Smooth muscle cell (in vitro differentiated cells): ENCODE measurements around the gene UTP3. TPM values are rescaled to one million over a fixed set of nuclear protein-coding genes. Genes with fewer than 3 reads are reported as not detected.

Source experiments
- DNase-seq: peaks from one replicate; lab custom pipeline; 2025; ENCODE audit not compliant: unreplicated experiment; lab: John Stamatoyannopoulos, UW
- H2AFZ ChIP-seq: fragments of 200-600 bp; sonication (generic); 2 replicates; pipeline ENCODE4 v1.6.0; 2016; ENCODE audit warnings: antibody characterized with exemption, low read depth, mild to moderate bottlenecking
- H3F3A ChIP-seq: fragments of 200-600 bp; sonication (generic); 2 replicates; pipeline ENCODE4 v1.6.0; 2017; ENCODE audit warnings: antibody characterized with exemption, low read depth
- H3K27ac ChIP-seq: fragments of 200-600 bp; sonication (generic); 2 replicates; pipeline ENCODE4 v1.5.1; 2016; ENCODE audit warnings: low read depth, mild to moderate bottlenecking
- H3K27me3 ChIP-seq: fragments of 200-600 bp; sonication (generic); 2 replicates; pipeline ENCODE4 v1.6.1; 2016; ENCODE audit warnings: low read depth, mild to moderate bottlenecking
- H3K36me3 ChIP-seq: fragments of 200-600 bp; sonication (generic); 2 replicates; pipeline ENCODE4 v1.5.1; 2016; ENCODE audit warnings: low read depth
- H3K4me1 ChIP-seq: fragments of 200-600 bp; sonication (generic); 2 replicates; pipeline ENCODE4 v1.5.1; 2016; ENCODE audit warnings: low read depth
- H3K4me2 ChIP-seq: fragments of 200-600 bp; sonication (generic); 2 replicates; pipeline ENCODE4 v1.6.0; 2016; ENCODE audit warnings: mild to moderate bottlenecking
- H3K4me3 ChIP-seq: fragments of 200-600 bp; sonication (generic); 2 replicates; pipeline ENCODE4 v1.5.1; 2016; ENCODE audit warnings: mild to moderate bottlenecking
- H3K79me2 ChIP-seq: fragments of 200-600 bp; sonication (generic); 2 replicates; pipeline ENCODE4 v1.6.0; 2016; ENCODE audit warnings: low read depth, mild to moderate bottlenecking
- H3K9ac ChIP-seq: fragments of 200-600 bp; sonication (generic); 2 replicates; pipeline ENCODE4 v1.6.0; 2016; ENCODE audit warnings: low read depth
- H3K9me3 ChIP-seq: fragments of 200-600 bp; sonication (generic); replicated peaks from 2 replicates; pipeline ENCODE4 v1.5.1; 2016; ENCODE audit warnings: low read depth
- H4K20me1 ChIP-seq: fragments of 200-600 bp; sonication (generic); 2 replicates; pipeline ENCODE4 v1.6.0; 2016; ENCODE audit warnings: low read depth
- WGBS: methylation state at CpG from one replicate; pipeline ENCODE4 v1.1.7; 2016; ENCODE audit warnings: low lambda C conversion rate; 5-methylcytosine and 5-hydroxymethylcytosine counted together
- polyA plus RNA-seq: library from polyadenylated mRNA; unstranded; fragments of >200 nt; fragmentation: Nextera tagmentation; extraction: Ambion mirVana; gene quantifications from 2 replicates; pipeline ENCODE4 v1.2.1, GENCODE V29; 2016
- total RNA-seq: library from RNA; depleted of rRNA; stranded (reverse); fragments of >200 nt; gene quantifications from 2 replicates; pipeline ENCODE4 v1.2.3, GENCODE V29; 2014
- TF ChIP-seq, protein P1 (sequence below): fragments of 200-600 bp; sonication (generic); IDR thresholded peaks from 2 replicates; pipeline ENCODE4 v1.5.1; 2017; ENCODE audit warnings: borderline replicate concordance, mild to moderate bottlenecking, antibody characterized with exemption; ENCODE audit not compliant: insufficient read depth, poor library complexity, severe bottlenecking

Gene UTP3
- total and polyA plus RNA-seq, 2 experiments from 2014 or later, result 11.8 to 15.2 TPM

DNA sequence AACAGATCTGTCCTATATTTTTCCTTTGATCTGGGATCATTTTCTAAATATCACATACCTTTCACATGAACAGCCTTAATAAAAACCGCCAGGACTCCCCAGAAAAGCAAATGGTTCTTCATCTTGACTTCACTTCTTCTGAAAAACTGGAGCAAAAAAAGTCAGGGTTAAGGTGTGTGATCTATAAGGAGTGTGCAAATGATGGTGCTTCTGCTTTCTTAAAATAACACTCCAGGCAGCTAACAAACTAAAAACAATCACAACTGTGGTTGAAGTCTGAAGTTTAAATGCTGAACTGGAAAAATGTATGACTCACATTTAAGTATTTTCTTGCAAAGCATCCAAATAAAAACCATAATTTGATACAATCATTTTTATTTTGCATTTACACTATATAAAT is 22.0 kb upstream of the UTP3 start, which contains the start of gene JCHAIN:
Gene JCHAIN, minus strand, starts transcription at position 140 of the 400 bp plus-strand sequence. Its CDS starts 18 bp downstream, at position 122.
- Histone ChIP-seq H3K4me2 (no peak within 1 kb of the TSS), H4K20me1 (no peaks in the 10 kb centered on the region), H3K4me3 (no peak within 1 kb of the TSS), H3K36me3 (no peaks in the 10 kb centered on the region), H3F3A (no peaks in the 10 kb centered on the region), H2AFZ (peak within 1 kb of the TSS; percentile 29), H3K4me1 (no peaks in the 10 kb centered on the region), H3K27me3 (no peaks in the 10 kb centered on the region), H3K9ac (no peak within 1 kb of the TSS), H3K27ac (no peak within 1 kb of the TSS), H3K9me3 (no peaks in the 10 kb centered on the region), H3K79me2 (no peaks in the 10 kb centered on the region)
- no peak for DNase-seq
- WGBS, result 57% methylated on average over 1 of the region's 1 CpG
- TF ChIP-seq, protein P1, sequence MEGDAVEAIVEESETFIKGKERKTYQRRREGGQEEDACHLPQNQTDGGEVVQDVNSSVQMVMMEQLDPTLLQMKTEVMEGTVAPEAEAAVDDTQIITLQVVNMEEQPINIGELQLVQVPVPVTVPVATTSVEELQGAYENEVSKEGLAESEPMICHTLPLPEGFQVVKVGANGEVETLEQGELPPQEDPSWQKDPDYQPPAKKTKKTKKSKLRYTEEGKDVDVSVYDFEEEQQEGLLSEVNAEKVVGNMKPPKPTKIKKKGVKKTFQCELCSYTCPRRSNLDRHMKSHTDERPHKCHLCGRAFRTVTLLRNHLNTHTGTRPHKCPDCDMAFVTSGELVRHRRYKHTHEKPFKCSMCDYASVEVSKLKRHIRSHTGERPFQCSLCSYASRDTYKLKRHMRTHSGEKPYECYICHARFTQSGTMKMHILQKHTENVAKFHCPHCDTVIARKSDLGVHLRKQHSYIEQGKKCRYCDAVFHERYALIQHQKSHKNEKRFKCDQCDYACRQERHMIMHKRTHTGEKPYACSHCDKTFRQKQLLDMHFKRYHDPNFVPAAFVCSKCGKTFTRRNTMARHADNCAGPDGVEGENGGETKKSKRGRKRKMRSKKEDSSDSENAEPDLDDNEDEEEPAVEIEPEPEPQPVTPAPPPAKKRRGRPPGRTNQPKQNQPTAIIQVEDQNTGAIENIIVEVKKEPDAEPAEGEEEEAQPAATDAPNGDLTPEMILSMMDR, result no peak

DNA sequence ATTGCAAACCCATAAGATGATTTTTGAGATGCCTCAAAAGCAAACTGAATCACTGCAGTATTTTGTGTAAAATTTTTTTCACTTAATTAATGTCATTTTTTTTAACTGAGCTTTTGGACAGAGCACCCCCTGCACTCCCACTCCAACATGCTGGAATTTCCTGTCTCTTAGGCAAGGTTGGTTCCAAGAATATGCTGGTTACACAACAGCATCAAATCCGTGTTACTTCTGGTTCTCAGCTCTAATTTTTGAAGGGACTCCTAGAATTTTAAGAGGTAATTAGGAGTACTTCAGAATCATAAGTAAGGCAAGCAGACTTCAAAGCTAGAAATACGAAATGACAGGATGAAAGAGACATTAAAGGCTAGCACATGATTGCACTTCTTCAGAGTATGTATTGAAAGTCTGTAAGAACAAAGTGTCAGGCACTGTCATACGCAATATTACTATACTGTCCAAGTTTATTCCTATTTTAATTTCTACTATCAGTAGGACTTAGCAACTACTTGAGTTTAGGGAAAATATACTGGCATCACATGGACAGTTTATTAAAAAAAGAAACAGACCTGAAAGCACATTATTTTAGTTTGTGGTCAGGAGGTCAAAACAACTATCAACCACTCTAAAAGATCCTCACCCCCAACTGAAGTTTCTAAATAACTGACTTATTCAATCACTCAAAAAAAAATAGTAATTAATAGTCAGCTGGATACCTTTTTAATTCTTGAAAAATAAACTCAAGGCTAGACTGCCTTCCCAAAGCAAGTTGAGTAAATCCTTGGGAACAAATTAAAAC is 20.4 kb upstream of the UTP3 start:
- Histone ChIP-seq H3K36me3 (no peaks in the 10 kb centered on the region), H3K4me2 (no peak overlapping the region), H4K20me1 (no peaks in the 10 kb centered on the region), H3K27me3 (no peaks in the 10 kb centered on the region), H3K79me2 (no peaks in the 10 kb centered on the region), H3K4me1 (no peaks in the 10 kb centered on the region), H3K27ac (no peak overlapping the region), H3F3A (no peaks in the 10 kb centered on the region), H2AFZ (no peak overlapping the region), H3K9ac (no peak overlapping the region), H3K9me3 (no peaks in the 10 kb centered on the region), H3K4me3 (no peak overlapping the region)
- WGBS, result 84% methylated on average over 3 of the region's 3 CpGs
- DNase-seq, result no peak
- TF ChIP-seq, protein P1, result no peak

DNA sequence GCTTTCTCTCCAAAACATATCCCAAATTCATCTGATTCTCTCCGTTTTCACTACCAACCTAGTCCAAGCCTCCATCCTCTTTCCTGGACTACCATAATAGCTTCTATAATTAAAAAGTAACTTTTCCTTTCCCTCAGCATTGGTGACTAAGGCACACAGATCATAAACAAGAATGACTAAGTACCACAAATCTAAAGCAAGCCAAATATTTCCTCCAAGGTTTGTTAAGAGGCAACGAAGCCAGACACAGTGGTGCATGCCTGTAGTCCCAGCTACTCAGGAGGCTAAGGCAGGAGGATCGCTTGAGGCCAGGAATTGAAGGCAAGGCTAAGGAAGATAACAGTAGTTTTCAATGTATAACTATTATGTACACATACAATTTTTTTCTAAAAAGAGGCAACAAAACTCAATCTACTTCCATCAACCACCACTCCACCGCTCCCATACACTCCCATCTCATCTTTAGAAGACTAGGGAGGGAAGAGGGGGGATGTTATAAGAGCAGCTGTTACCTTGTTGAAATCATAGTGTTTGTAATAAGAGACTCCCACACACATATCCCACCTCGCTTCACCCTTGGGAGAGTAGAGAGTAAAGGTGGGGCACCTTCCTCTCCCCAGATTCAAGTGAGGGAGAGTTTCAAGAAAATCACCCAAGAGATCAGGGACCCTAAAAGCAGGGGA is 17.9 kb upstream of the UTP3 start:
- H3K4me3 ChIP-seq, result no peak overlapping the region
- DNase-seq, result no peak
- no peaks in the 10 kb centered on the region for H4K20me1 ChIP-seq
- no peak overlapping the region for H2AFZ ChIP-seq
- no peaks in the 10 kb centered on the region for H3K9me3 ChIP-seq
- no peak overlapping the region for H3K27ac ChIP-seq
- H3K36me3 ChIP-seq, result no peaks in the 10 kb centered on the region
- no peaks in the 10 kb centered on the region for H3K4me1 ChIP-seq
- no peaks in the 10 kb centered on the region for H3K79me2 ChIP-seq
- no peak overlapping the region for H3K4me2 ChIP-seq
- TF ChIP-seq, protein P1, result no peak
- H3K27me3 ChIP-seq, result no peaks in the 10 kb centered on the region
- H3F3A ChIP-seq, result no peaks in the 10 kb centered on the region
- H3K9ac ChIP-seq, result no peak overlapping the region
- 81% methylated on average over 5 of the region's 5 CpGs for WGBS
